ENCODE results near the gene TEX19.

Gene TEX19

DNA sequence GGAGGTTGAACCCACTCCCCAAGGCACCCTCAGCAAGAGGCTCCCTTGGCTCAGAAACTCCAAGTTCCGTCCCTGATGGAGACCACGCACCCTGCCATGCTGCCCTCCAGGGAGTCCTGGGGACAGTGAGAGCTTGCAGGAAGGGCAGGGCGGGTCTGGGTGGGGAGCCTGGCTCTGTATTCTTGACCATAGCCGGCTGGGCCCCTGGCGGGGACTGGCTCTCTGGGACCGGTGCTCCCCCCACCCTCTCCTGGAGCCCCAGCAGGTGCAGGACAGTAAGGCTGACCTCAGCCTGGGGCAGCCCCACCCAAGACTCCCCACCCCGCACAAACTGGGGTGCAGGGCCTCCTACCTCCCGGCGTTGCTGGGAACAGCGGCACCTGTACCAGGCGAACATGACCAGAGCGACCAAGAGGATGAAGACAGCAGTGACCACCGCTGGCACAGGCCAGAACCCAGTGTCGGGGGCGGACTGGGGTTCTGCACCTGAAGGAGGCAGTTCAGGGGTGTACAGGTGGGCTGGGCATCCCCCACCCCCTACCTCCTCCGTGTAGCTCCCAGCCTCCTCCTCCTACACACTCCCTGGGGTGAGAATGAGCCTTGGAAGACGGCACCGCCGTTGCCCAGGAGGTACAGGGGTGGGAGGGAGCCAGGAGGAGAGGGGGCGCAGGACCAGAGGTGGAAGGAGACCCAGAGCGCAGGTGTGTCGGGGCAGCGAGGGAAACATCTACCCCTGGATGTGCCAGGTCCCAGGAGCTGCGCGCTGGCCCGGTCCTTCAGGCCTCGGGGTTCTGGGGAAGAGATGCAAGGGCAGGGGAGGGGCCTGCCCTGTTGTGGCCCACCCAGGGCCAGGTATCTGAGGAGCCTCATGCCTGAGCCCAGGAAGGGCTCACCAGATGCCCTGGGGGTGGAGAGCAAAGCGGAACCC lies 36.3 kb upstream of the TEX19 start:
- DNase-seq, result no peak

DNA sequence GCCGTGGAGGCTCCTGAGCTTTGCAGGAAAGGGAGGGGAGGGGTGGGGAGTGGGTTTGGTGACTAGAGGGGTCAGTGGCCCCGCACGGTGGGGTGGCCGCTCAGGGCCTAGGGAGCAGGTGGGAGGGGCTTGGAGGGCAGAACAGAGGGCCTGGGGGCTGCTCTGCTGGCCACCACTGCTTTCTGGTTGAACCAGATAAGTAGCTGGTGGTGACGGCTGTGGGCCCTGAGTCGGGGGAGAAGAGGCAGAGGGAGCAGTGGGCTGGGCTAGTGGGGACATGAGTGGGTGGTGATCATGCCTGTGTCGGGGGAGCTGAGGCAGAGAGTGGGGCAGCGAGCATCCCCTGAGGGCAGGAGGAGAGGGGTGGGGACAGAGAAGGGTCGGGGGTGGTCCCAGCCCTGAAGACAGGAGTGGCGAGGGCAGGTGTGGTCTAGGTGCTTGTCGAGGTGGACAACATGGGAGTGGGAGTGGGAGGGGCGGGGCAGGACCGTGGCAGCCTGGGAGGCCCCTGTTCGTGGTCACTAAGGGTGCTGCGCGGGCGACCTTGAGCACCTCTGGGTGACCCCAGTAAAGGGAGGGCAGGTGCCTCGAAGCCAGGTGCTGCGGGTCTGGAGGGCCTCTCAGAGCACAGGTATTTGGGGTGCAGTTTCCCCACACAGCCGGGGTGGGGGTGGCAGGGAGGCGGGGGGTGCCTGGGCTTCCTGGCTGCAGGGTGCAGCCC lies 35.4 kb upstream of the TEX19 start:
- no peak for DNase-seq

DNA sequence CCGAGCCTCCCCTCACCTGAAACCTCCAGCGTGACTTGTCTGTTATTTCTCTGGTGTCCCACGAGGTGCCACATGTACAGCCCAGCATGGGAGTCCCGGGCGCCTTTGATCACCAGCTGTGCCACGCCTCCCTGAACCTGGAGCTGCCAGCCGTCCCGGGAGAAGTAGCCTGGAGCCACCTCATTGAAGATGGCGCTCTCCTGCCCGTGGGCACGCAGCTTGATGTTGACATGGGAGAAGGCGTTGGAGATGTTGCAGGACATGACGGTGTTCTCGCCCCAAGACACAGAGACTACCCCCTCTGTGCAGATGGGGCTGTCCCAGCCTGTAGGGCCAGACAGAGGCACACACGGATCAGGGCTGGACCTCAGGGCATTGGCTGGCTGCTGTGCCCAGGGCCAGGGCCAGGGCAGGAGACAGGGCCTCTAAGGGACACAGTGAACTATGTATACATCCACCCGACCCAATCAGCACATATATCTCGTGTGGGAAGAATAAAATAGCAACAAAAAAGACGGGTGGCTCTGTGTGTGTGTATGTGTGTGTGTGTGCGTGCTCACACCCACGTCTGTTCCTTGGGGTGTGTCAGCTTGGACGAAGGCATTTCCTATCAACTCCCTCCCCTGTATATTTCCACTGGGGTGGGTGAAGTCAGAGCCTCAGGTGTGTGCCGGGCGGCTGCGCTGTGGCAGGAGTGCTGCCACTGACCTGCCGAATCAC lies 34.3 kb upstream of the TEX19 start:
- no peak for DNase-seq

DNA sequence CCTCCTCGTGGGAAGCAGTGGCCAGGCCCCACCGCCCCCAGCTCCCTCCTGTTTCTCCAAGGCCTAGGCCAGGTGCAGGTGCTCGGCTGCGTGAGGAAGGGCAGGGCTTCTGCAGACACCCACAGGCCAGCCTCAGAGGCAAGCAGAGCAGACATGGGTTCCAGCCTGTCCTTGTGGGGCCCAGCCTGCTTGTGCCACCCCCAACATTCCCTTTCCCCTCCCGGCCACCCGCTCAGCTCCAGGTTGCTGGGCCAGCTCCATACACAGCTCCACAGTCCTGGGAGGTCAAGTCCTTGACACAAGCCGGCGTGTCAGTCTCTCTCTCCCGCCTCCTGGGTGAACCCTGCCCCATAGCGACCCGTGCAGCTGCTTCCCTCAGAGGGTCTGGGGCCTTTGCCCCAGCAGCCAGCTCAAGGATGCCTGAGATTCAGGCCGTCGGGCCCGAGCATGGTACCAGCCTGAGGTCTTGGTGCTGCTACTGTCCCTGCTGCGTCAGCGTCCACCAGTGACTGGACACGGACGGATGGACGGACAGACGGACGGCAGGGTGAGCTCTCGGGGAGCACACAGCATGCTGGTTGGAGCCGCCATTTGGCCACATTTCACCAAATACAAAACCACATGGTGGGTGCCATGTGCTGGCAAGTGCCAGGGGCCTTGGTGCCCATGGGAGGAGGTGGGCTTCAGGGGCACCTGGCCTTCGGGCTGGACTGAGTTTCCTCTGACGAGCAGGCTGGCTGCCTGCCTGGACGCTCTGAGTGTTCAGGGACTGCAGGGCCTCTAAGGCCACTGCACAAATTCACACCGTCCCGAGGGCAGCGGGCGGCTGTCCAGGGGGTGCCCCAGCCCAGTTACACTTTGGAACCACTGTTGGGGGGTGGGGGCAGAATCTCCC lies 33.5 kb upstream of the TEX19 start:
- DNase-seq, result no peak

DNA sequence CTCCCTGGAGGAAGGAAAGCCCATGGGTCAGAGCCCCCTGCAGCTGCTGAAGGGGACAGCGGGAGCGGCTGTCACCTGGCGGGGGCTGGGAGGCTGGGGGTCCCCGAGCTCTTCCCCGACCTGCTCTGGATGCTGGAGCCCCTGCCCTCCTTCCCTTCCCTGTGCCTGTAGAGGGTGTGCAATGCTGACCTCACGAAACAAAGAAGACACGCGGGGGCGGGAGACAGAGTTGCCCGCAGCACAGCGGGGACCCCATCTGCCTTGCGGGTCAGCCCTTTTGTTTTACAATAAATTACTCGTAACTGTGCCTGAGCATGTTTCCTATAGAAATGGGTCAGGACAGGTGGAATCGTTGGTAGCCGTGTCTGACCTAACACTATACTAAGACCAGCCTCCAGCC lies 31.8 kb upstream of the TEX19 start:
- no peak for DNase-seq

DNA sequence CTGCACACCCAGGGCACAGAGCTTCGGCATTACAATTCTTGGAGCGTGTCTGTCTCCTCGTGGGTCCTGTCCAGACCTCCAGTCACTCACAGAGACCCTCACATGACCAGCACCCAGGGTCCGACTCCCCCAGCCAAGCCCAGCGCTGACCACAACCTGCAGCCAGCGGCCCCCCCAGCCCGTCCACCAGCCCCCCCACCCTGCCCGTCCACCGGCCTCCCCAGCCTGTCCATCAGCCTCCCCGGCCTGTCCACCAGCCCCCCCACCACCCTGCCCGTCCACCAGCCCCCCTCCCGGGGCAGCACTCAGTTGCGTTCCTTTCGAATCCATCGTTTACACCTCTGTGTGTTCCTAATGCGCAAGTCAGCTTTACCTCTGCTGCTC lies 31.3 kb upstream of the TEX19 start:
- no peak for DNase-seq

DNA sequence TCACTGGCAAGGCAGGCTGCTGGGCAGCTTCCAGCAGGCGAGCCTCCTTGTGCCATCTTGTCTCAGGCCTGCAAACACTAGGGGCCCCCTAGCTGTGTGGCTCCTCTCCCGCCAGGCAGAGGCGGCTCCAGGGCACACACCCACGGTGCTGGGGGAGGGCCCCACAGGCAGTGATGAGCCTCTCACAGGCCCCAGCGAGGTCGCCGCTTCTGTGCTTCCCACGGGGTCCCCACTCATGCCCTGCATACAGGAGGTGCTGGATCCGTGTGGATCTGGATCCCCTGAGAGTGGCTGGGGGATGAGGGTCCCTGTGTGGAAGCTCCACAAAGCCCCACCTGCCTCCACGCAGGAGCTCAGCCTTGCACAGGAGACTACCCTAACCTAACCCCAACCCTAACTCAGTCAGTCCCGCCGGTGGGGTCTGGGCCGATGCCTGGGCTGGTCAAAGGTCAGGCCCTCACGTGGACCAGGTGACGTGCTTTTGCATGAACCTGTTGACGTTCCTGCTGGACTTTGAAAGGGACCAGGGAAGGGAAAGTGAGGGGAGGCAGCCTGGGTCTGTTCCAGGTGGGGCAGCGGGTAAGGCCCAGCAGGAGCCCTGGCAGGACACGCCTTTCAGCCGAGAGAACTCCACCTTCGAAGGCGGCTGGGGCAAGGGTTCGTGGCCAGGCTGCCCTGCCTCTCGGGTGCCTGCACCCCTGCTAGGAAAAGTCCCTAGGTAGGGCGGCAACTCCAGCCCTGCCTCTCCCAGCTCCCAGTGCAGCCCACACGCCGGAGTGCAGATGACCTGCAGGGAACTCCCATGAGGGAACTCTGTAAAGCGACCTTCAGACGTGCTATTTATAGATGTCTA lies 30.7 kb upstream of the TEX19 start:
- no peak for DNase-seq

DNA sequence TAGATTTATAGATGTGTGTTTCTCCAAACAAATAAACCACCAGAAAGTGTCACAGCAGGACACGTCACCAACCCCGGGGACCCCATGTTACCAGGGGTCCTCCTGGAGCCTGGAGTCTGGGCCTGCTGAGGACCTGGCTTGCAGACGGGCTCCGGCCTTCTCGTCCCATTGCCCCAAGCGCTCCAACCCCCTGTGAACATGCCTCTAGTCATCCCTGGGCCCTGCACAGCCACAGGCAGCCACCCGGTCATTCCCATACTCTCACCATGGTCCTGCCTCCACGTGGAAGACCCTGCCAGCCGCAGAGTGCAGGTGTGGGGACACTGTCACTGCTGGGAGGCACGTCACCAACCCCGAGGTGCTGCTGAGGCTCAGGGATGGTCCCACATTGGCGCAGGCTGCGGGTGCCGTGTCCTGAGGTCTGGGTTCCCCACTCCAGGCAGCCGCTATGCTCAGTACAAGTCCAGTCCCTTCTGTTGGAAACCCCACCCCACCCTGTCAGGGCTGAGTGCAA lies 30.0 kb upstream of the TEX19 start:
- no peak for DNase-seq

DNA sequence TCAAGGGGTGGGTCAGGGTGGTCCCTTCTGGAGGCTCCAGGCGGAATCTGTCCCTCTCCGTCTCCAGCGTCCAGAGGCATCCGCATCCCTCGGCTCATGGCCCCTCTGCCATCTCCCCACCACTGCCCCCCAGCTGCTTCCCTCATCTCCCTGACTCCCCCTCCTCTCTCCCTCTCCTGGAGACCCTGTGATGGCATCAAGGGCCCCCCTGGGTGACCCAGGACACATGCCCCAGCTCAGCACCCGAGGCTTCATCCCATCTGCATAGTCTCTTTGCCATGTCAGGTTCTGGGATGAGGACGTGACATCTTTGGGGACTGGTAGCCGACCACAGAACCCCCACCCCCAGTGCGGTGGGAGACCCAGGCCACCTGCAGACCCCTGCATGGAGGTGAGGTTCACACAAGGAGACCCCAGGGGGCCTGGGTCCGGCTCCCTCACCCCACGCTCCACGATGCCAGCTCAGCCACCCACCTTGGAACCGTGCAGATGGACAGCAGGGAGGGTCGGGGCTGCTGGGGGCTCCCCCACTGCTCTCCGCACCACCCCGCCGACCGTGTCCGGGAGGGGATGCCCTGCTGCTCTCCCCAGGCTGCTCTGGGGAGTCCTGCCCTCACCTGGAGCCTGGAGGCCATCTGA lies 29.2 kb upstream of the TEX19 start:
- no peak for DNase-seq

DNA sequence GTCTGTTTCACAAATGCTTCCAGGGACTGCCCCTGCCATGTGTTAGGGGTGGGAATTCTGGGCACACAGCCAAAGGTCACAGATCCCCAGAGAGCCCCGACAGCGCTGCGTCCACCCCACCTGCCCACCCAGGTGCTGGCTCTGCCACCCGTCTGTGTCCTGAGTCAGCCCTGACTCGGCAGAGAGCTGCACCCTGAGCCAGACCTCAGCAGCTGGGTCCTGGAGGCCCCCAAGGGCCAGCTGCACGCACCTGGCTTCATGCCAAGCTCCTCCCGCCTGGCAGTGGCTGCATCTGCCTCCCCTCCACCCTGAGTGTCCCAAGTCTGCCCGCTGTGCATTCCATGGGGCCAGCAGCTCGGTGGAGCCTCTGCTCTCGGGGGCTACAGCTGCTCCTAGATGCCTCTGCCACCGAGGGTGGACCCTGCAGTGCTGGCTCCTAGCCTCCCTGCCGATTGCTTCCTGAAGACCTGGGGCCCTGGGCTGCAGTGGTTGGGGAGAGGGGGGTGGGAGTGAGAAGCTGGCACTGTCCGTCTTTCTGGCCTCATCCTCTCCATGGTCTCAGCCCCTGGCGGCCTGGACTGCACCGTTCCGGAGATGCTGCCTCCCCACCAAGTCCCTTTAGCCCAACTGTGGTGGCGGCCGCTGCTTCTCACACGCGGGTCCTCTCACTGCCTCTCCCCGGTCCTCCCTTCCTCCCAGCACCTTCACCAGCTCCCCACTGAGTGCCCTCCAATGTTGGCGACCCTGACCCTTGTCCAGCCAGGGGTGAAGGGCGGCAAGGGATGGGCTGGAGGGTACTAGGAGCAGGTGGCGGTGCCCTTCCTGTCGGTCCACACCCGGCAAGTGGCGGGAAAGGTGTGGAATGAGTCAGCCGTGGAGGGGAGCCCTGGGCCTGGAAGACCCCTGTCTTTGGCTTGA lies 28.5 kb upstream of the TEX19 start:
- DNase-seq, result no peak

DNA sequence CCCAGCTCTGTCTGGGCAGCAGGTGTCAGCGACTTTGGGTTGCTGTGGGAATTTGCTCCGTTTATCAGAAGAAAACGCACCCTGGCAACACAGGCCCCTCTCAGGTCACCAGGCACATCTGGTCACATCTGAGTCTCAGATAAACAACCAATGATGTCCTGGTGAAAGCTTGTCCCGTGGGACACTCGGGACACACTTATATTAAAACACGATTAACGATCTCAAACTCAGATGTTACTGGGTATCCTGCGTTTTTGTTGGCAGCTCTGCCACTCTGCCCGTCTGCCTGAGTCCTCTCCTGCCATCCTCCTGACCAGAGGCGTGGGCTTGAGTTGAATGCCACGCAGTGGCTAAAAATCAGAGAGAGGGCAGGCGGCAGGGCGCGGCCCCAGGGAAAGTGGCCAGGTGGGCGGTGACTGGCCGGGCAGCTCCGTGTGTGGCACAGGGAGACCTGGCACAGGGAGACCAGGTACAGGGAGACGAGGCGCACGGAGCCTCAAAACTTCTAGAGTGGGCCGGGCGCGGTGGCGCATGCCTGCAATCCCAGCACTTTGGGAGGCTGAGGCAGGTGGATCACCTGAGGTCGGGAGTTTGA lies 27.6 kb upstream of the TEX19 start:
- no peak for DNase-seq

DNA sequence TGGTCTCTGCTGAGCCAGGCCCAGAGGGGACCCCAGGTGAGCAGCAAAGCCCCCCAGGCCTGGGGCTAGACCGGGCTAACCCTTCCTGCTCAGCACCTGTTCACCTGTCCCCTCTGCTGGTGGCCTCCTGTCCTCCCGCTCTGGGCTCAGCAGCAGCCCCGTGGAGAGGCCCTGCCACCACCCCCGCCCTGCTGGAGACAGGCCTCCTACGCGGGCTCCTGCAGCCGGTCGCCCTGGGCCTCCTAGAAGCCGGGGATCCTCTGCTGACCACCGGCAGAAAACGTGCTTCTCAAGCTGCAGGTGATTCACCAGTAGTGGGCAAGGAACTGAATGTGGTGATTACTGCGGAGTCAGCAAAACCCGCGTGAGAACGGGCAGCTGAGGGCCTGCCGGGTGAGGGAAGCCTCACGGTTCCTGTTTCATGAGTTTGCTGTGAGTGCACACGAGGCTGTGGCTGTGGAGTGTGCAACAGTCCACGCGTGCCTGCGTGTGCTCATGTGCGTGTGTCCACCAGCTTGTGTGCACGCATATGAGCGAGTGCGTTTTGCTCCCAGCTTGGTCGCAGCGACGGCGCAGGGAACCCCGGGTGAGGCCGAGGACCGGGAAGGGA lies 26.3 kb upstream of the TEX19 start:
- DNase-seq, result no peak

DNA sequence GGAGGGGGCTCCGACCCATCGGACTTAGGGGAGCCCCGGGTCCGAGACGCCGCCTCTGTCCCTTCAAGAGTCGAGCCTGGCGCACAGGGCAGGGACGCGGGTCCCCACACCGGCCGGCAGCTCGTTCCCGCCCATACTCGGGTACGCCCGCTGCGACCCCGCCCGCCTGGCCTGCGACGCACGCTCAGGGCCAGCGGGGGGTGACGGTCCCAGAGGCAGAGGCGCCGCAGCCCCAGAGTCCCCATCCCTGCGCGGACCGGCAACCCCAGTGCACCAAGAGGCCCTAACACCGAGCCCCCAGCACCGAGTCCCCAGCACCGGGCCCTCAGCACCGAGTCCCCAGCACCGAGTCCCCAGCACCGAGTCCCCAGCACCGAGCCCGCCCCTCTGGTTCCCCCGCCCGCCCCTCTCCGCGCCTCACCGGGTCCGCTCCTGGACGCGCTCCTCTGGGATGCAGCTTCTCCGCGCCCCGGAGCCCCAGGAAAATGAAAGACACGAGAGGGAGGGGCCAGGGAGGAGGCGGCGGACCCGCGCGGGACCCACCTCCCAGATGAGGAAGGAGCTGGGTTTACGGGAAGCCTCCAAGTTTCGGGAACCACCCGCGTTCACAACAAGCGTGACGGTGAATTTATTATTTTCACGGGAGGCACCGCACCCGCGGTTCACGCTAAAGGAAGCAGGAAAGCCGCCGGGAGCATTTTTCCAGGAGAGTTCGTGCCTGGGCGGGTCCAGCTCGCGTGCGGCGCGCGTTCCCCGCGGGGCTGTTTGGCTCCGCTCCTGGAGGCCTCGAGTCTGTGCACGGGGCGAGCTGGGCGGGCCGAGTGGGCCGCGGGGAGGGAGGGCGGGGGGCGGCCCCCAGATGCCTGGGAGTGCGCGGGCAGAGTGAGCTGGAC lies 25.5 kb upstream of the TEX19 start, which contains the start of gene SECTM1:
TSS of gene SECTM1 (minus strand) at position 488 of the 893 bp plus-strand sequence. CDS start 6,526 bp downstream, outside the sequence.
- no peak for DNase-seq

DNA sequence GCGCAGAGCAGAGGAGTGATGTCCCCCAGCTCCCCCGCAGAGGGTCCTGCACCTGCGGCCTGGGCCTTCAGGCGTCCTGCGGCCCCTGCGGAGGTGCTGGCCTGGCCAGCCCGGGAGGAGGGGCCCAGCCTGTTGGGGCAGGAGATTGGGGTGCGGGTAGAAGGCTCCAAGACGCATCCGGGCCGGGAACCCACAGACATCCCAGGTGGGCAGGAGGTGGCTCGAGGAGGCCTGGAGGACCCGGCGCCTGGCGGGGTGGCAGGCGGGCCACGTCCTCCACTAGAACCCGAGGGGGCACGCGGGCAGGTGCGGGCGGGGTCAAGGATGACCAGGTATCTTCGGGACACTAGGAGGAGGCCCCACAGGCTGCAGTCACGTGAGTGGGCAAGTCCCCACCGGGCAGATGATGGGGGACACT lies 24.8 kb upstream of the TEX19 start:
- no peak for DNase-seq

DNA sequence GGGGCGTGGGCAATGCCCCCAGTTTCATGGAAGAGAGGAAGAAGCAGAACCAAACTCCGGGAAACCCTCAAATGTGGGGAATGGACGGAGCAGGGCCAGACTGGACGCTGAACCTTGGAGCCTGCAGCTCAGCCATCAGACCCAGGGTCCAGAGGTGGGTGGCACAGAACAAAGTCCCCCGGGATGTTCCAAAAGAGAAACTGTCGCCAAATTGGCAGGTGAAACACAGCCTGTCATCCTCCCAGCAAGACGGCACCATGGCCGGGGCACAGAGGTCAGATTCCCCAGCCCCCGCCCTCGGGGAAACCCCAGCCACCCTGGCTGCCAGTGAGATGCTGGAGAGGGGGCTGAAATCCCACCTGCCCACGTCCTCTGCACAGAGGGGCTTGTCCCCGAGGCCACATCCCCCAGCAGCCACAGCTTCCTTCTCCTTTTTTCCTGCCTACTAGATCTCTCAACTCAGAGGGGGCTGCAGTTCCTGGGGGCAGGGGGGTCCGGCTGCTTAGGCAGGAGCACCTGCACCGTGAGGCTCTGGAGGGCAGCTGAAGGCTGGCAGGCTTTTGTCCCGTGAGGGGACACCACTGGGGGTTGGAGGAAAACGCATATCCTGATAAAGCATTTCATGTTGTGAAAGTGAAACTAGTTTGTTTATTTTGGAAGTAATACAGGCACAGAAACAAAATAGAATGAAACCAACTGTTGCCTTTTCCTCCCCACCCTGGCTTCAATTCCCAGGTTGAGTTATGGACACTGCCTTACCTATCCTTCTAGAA lies 24.2 kb upstream of the TEX19 start:
- peak; percentile 35 for DNase-seq

DNA sequence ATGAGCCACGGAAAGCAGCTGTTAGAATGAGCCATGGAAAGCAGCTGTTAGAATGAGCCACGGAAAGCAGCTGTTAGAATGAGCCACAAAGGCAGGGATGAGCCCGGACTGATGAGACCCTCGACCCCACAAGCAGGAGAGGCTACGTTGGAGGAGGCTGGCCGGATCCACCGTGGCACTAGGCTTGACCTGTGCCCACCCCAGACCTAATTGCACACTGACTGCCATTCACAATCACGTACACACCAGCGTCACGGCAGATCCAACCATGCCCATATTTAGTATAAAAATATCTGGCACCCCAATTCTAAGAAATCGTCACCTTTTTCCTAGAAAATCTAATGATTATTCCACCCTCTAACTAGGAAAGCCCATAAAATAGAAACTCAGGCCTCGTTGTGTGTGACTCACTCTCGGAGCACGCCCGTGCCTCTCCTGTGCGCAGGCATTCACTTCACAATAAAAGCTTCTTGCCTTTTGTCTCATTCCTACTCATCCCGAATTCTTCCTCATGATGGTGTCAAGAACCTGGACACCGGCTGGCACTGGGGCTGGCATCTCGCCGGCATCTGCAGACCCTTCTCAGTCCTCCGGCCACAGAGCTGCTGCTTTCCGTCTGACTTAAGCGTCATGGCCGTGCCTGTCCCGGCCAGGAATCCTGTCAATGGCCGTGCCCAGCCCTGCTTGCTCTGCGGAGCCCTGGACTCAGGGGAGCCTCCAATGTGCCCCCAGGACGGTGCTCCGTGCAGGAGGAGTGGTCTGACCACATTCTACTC lies 20.0 kb upstream of the TEX19 start:
- DNase-seq, result no peak

All from GDM1 (cell line).